Stimulated activated CD8-positive, alpha-beta memory T cell treated with anti-CD3 and anti-CD28 coated beads, Interleukin-7, amount 100 ng/mL, for 48 hours (primary cell): ENCODE results near the gene IGF1R.

ENCODE experiments used
- DNase-seq, 2 donors: peaks; one replicate each; pipeline ENCODE4 v3.0.0-alpha.2; 2020; ENCODE audit warnings: low read depth in 1 of 2; ENCODE audit errors: extremely low read depth in 1 of 2

Gene IGF1R

DNA sequence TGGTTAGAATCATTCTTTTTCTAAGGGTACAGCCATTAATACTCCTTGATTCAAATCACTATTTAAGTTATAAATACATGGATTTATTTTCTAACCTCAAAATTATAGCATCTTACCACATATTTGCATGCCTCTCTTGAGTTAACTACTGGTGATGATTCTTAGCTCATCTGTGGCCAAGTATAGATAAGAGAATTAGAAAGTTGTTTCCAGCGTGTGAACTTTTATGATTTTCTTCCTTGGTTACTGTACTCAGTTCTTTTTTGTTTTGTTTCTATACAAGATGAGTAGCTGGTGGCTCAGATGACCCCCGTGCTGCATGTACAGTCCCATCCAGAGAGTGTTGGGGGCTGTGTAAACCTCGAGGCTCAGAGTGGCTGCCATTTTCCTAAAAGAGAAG is 124.6 kb downstream of the IGF1R start:
- no peak for DNase-seq

DNA sequence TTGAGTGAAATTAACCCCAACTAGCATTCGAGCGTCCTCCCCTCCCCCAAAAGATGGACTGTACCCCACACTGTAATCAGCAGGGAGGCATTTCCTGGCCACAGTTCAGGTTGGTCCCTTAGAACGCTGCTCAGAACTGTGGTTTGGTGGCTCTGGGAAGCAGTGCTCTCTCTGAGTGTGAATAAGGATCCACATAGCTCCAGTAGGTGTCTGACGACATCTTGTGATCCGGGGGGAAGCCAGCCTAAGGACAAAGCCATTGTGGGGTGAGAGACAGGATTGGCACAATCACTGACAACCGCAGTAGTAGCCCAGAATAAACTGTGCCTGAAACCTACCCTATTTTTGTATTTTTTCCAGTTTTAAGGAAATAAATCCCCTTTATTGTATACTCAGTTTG is 125.3 kb downstream of the IGF1R start:
- DNase-seq: no peak

DNA sequence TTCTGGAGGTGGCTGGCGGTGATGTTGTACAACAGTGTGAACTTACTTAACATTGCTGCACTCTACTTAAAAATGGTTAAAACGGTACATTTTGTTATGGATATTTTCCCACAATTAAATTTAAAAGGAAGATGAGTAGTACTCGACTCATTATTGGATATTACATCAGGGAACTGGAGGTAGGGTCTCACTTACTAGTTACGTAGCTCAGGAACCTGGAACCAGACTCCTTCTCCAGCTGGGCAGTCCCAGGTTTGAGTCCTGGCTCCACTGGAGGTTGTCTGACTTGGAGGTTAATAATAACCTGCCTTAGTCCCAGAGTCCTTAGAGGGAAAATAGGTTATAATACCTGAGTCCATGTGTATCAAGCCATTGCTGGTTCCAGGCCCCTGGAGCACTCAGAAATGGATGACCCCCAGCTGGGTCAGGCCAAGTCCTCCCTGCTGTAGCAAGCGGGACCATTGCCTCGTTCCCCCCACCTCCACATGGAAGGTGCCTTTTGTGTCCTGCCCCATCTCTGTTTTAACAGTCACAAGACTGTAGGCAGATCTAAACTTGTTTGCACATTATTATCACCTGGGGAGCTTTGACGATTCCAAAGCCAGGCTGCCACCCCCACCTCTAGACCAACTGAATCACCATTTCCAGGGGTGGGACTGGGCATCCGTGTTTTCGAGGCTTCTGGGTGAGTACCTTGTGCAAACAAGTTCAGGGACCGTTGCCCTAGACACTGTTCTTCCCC is 126.6 kb downstream of the IGF1R start:
- no peak for DNase-seq

DNA sequence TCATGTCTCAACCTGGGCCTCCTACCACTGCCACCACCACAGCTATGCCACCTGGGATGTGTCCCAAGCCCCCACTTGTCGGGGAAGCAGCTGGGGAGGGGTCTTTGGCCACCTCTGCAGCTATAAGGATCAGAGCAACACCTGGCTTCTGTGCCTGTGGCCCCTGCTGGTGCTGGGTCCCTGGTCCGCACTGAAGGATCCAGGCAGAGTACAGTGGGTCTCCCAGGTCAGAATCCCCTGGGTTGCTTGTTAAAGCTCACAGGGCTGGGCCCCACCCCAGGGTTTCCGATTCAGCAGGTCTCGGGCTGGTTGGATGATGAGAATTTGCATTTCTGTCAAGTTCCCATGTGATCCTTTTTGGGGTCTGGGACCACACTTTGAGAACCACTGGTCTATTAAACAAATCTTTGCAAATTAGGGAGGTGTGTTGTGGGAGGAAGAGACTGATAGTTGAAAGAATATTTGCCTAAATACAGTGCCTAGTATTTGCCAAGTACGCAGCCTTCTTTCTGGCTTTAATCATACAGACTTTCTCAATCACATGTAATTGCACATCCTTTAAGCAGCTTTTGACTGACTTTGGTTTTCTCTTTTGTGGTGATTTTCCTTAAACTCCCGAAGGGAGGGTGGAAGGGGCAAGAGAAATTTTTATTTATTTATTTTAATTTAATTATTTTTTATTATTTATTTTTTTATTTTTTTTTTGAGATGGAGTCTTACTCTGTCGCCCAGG is 127.3 kb downstream of the IGF1R start:
- DNase-seq: no peak

DNA sequence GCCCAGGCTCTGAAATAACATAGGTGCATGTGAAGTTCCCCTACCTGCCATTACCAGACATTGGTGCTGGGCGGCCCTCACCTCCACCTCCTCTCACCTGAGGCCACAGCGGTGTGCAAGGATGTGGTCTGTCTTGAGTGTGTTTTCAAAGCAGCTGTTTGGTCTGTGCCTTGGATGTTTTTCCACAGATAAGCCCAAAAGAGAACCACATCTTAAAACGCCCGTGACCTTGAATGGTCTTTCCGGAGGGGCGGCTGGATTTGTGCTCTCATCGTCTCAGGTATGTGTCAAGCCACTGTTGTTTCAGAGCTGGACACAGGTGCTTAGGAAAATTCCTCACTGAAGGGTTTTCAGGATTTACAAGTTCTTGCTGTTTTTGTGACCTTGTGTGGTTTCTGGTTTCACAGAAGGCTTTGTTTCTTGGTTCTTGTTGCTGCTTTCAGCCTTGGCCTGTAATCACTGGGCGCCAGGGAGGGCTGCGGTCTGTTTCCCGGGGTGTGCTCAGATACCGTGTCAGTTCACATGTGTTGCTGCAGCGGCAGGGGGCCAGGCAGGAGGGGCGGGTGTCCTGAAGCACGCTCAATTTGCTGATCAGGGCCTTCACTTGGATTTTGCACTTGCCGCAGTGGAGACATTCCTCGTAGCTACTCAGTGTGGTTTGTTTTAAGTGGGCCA is 128.4 kb downstream of the IGF1R start:
- peak in 1 of 2 donors; percentile 15 for DNase-seq

DNA sequence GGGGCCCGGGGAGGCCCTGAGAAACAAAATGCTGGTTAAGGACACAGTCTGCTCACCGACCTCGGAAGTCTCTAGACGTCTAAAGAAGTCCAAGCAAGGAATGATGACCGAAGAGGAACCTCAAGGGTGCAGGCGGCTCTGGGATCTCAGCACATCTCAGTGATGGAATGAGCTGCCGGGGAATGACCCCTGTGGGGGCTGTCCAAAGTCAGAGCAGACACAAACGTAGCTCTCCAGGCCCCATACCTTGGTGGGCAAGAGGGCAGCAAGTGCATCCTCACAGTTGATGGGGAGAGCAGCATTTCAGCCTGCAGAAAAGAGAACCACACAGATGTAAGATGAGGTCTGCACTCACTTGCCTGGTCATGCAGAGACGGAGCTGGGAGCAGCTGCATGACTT is 129.1 kb downstream of the IGF1R start:
- no peak for DNase-seq

DNA sequence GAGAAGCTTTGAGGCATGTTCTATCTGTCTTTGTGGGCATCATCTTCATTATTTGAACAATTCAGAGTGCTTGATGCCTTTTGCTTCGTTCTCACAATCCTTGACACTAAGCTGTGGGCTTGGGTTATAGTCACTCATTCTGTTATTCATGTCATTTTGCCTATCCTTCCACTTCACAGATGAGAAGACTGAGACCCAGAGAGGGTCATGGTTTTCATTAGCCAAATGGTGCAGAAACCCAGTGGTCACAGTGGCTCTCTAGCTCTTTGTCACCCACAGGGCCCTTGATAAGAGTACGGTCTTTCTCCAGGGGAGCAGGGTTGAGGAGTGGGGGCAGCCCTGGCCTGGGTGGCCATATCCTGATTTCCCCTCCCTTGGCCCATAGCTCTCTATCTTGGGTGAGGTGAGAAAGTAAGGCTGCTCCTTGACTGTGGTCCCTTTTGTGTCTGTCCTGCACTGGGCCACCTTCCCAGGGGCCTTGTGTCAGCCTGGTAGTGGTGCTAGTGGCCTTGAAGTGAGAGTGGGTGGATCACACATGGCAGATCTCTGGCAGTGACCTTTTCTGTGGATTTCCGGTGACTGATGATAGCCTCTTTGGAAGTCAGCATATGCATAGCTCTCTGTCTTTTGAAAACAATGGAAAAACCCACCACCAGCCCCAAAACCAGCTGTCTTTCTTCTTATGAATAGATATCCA is 130.1 kb downstream of the IGF1R start:
- DNase-seq: no peak

DNA sequence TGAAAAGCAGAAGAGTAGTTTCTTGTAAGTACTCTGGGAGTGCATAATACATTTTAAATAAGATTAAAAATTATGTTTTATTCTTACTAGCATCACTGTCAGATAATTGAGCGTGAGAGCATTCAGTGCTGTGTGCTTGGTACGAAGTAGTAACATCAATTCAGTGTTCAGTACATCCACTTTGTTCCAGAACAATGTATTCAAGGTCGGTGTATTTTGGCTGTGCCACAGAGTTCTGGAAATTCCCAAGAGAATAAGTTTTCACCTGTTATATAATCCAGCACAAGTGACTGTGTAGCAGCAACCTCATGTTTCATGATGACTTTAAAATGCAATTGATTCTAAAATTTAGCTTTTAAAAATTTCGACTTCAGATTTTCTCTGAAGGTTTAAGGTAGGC is 130.6 kb downstream of the IGF1R start:
- DNase-seq: no peak

DNA sequence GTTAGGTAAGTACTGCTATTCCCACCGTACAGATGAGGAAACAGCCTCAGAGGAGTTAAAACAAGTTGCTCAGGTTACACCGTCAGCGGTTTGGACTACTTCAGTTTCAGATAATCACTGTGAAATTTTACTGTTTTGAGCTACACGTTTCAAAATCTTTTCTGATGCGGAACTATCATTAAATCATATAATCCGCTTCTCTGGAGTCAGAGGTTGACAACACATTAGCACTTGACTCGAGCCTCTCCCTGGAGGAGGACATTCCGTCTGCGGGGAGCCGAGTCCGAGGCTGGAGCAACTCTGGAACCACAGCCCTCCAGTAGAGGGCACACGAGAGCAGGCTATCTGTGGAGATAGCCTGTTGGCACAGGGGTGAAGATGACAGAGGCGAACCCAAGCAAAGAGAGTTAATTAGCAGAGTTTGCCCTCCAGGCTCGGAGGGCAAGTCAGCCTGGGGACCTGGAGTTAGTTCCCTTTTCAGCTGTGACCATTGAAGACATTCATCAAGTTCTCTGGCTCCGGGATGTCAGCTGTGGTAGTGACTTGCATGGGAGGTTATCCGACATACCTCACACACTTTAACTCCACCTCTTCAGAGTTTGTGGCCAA is 131.2 kb downstream of the IGF1R start:
- DNase-seq: peak; percentile 46 to 50

DNA sequence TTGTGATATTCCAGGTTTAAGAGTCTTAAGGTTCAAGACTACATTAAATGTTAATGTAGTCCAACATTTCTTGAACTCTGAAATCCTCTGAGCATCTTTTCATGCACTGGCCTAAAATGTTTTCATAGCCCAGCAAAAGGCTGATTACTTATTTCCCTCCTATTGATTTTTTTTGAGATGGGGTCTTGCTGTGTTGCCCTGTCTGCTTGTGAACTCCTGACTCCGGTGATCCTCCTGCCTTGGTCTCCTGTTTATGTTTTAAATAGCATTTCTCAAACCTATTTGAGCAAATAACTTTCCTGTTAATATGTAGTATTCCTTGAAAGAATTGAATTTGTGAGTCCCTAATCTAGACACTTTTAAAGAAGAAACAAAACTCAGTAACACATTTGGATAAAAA is 133.5 kb downstream of the IGF1R start:
- DNase-seq: no peak

DNA sequence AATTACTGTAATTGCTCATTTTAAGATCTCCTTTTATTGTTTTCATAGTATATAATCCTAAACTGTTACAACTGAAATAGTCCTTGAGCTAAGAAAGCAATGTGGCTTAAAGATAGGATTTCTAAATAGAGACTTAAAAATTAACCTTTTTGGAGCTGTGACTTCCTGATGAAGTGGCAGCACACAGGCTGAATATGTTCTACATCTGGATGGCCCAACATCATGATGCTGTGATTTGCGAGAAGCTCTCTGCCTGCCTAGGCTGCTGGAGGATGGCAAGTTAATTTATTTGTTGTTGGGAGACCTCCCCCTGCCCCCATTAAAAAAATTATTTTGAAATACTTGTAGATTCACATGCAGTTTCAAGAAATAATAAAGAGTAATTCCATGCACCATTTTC is 134.5 kb downstream of the IGF1R start:
- DNase-seq: no peak

DNA sequence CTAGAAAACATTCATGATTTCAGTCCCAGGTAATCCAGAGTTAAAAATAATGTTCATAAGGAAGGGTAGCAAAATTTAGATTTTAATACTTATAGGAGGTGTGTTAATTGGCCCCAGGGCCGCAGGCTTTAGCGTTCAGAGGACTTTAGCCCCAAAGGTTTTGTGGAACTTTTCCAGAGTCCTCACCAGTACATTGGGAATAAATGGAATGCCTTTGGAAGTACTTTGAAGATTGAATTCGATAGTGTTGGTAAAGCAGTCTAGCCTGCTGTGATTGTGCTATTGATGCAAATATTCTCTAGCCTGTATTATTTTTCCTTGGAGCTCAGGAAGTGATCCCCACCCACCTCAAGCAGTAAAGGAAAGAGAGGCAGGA is 137.1 kb downstream of the IGF1R start:
- no peak for DNase-seq

DNA sequence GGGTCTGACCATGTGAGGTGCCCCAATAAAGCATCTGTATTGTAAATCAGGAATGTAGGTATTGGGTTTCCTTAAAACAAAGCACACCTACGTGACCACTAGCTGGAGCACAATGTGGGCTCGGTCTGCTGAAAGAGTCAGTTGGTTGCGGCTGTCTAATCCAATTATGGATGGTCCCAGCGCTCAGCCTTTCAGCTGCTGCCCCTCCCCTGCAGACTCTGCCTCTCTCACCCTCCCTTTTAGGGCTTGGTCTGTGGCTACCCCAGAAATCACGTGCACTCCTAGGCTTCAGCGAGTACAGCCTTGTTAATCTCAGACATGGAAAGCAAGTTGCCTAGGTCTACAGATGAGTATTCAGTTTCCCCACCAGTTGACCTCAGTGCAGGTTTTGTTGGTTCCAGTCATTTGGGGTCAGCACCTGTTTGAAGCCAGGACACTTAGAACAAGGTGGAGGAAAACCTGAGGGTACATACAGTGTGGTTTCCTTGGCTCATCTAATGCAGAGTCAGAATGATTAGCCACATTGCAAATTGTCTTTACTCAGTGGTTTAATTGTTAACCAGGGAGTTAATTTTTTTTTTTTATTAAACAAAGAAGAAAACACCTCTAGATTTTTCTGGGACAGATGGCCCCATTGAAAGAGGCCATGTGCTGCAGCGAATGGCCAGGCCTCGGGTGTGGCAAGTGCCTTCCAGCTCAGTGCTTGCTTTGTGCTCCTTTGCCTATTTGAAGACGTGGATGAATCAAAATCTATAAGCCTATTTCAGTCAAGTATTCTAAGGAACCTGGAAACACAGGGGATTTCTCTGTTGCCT is 137.7 kb downstream of the IGF1R start:
- peak in 1 of 2 donors; percentile 13 for DNase-seq

DNA sequence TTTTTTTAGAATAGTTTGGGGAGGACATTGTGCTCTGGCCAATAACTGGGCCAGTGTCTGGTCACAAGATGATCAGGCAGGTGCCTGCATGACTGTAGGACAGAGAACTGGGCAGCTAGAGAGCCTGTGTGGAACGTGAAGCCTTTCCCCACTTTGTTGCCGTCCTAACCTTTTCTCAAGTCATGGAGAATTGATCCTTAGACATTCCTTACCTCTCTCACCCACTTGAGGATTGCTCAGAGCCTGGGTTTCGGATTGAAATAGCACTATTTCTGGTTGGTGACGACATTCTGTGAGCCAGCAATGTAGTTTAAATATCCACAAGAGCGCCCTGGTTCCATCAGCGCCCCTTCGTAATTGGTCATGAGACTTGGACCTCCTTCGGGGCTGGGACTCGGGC is 138.4 kb downstream of the IGF1R start:
- no peak for DNase-seq

DNA sequence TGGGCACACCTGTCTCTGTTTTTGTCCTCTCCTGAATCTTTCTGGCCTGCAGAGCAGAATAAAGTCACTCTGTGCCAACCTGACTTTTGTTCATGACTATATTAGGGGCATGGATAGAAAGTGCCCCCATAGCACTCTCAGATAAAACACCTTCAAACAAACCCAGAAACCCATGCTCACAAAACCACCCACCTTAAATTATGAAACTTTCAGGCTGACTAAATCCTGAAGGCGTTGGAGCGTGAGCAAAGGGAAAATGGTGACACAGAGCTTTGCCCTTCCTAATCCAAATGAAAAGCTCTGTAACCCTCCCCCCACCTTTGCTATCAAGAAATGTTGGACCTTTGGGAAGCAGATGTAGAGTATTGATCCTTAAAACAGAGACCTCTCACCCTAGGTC is 138.9 kb downstream of the IGF1R start:
- DNase-seq: no peak

DNA sequence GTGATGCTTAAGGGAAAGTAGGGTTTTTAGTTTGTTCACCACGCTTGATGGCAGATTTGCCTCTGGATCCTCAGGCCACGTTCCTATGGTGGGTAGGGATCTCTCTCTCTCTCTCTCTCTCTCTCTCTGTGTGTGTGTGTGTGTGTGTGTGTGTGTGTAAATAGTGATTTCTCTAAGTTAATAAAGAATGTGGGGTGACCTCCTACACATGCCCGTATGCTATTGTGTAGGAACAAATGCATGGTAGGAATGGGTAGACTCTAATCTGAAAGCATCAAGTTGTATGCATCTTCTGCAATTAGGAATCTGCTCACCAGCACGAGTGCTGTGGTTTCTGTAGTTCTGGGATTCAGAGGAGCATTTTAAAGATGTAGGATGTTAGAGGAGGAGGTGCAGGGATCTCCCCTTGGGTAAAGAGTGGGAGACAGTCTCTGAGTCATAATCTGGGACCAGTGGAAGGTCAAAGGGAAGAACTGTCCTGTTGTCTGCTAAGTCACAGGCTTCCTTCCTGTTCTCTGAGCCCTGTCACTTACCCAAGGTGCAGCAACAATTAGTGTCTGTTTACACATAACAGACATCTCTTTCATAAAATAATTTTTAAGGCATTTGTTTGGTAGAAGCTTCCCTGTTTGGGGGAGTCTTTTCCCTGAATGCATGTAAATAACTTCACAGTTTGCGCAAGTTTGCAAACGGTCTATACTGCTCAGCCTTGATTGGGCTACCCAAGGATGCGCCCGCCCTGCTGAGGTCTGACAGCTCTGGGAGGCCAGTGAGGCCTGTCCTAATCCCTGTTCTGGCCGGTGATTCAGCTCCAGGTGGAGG is 139.8 kb downstream of the IGF1R start:
- DNase-seq: no peak

DNA sequence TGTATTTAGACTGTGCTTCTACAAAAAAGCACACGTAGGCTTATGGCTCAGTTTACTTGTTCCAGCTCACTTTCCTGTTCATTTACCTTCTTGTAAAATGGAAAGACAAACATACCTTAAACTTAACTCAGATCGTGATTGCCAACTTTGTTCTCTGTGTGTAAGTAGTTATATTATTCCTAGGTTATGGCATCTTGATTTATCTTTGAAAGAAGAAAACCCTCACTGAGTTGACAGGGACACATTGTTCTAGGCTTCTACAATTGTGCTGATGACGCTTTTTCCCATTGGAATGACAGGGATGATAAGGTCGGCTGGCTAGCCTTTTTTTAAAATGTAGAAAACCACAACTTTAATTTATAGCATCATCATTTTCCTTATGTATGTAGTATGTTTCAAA is 140.7 kb downstream of the IGF1R start:
- DNase-seq: no peak

DNA sequence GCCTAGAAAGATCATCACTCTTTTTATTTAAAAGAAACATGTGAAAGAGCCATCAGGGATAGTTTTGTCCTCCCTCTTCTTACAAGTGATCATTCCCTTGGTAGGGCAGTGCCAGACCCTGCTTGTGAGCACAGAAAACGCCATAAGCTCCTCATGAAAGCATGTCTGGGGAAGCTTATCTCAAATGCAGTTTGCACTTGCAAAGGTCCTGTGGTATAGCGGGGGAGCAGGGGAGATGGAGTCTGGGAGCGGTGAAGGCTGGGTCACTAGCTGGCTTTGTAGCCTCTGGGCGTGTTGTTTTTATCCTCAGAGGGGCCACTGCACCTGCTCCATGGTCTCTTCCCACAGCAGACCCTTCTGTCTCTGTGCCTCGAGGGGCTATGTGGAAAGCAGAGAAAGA is 141.9 kb downstream of the IGF1R start:
- DNase-seq: no peak

DNA sequence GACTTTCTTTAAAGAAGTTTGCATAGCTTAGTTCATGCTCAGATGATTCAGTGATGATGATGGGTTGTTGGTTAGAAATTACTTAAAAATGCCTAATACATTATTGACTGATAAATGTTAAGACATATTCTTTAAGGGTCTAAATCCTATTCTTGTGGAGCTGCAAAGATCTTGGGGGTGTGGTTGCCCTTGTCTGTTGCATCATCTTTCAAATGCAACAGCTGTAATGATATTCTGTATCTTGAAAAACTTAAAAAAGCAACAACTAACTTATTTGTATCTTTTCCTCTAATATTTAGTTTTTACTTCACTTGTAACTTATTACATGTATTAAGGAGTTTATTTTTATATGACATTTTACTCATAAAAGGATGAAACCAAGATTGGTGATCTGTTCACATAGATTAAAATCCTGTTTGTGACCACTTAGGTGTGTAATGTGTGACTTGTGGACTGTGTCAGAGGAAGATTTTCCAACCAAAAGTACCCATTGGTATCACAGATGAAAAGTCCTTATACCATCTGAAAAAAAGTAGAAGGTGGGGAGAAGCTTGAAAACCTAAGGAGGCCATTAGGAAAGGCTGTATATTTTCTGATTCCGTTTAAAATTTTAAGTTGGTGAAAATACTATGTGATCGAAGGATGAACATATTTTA is 142.8 kb downstream of the IGF1R start:
- no peak for DNase-seq
